Trophoblast cell (in vitro differentiated cells and primary cell): Measurements from ENCODE around the gene CEND1.
A peak's percentile ranks its signal among the peaks of the same experiment; 100 is the strongest.

ENCODE experiments used
- DNase-seq, 2 donors: peaks; one replicate each; pipeline ENCODE4 v3.0.0-alpha.2; 2016
- H2AFZ ChIP-seq: 2 replicates; pipeline ENCODE4 v1.6.1; 2013; ENCODE audit warnings: low read length, moderate library complexity, mild to moderate bottlenecking; ENCODE audit not compliant: insufficient read depth, poor library complexity
- H2AK5ac ChIP-seq: 2 replicates; pipeline ENCODE4 v1.6.1; 2013; ENCODE audit warnings: mild to moderate bottlenecking, low read length
- H2BK120ac ChIP-seq: 2 replicates; pipeline ENCODE4 v1.6.1; 2013; ENCODE audit warnings: low read length, mild to moderate bottlenecking, moderate library complexity; ENCODE audit not compliant: insufficient read depth, poor library complexity
- H2BK12ac ChIP-seq: 2 replicates; pipeline ENCODE4 v1.6.1; 2013; ENCODE audit warnings: mild to moderate bottlenecking, low read length, moderate library complexity
- H2BK5ac ChIP-seq: 2 replicates; pipeline ENCODE4 v1.6.1; 2013; ENCODE audit warnings: low read length, low read depth, moderate library complexity, mild to moderate bottlenecking; ENCODE audit not compliant: poor library complexity
- H3K14ac ChIP-seq: 2 replicates; pipeline ENCODE4 v1.6.1; 2013; ENCODE audit warnings: mild to moderate bottlenecking, low read length
- H3K18ac ChIP-seq: 2 replicates; pipeline ENCODE4 v1.6.1; 2013; ENCODE audit warnings: mild to moderate bottlenecking, low read length
- H3K23ac ChIP-seq: 2 replicates; pipeline ENCODE4 v1.6.1; 2013; ENCODE audit warnings: low read length
- H3K27ac ChIP-seq: 2 replicates; pipeline ENCODE4 v1.5.1; 2013; ENCODE audit warnings: low read depth, mild to moderate bottlenecking, inconsistent platforms, low read length, moderate library complexity
- H3K27me3 ChIP-seq: 2 replicates; pipeline ENCODE4 v1.6.1; 2013; ENCODE audit warnings: inconsistent platforms, mild to moderate bottlenecking, low read length, moderate library complexity; ENCODE audit not compliant: insufficient read depth
- H3K36me3 ChIP-seq, 2 experiments: 1 replicate in 1 of 2; 2 replicates in 1 of 2; pipeline ENCODE4 v1.6.1; 2013; ENCODE audit warnings: low read length in 2 of 2, mild to moderate bottlenecking in 2 of 2, moderate library complexity in 1 of 2; ENCODE audit not compliant: insufficient read depth in 2 of 2, control insufficient read depth in 1 of 2
- H3K4ac ChIP-seq: 2 replicates; pipeline ENCODE4 v1.6.1; 2013; ENCODE audit warnings: low read depth, mild to moderate bottlenecking, low read length, moderate library complexity
- H3K4me1 ChIP-seq, 2 experiments: 1 replicate in 1 of 2; 2 replicates in 1 of 2; pipeline ENCODE4 v1.6.1; 2013; ENCODE audit warnings: low read length in 2 of 2, mild to moderate bottlenecking in 2 of 2, moderate library complexity in 1 of 2; ENCODE audit not compliant: insufficient read depth in 2 of 2, control insufficient read depth in 1 of 2
- H3K4me2 ChIP-seq: 2 replicates; pipeline ENCODE4 v1.6.1; 2013; ENCODE audit warnings: inconsistent platforms, mild to moderate bottlenecking, low read length, moderate library complexity
- H3K4me3 ChIP-seq: 2 replicates; pipeline ENCODE4 v1.5.1; 2013; ENCODE audit warnings: mild to moderate bottlenecking, low read depth, low read length, inconsistent platforms
- H3K79me1 ChIP-seq: one replicate; pipeline ENCODE4 v1.6.1; 2013; ENCODE audit warnings: low read length
- H3K79me2 ChIP-seq: 2 replicates; pipeline ENCODE4 v1.6.1; 2013; ENCODE audit warnings: low read length, mild to moderate bottlenecking; ENCODE audit not compliant: control insufficient read depth, insufficient read depth, poor library complexity
- H3K9ac ChIP-seq: 2 replicates; pipeline ENCODE4 v1.6.1; 2013; ENCODE audit warnings: mild to moderate bottlenecking, low read length
- H3K9me3 ChIP-seq: 2 replicates; pipeline ENCODE4 v1.6.1; 2013; ENCODE audit warnings: low read depth, mild to moderate bottlenecking, control low read depth, inconsistent platforms, low read length; ENCODE audit not compliant: insufficient read depth
- H4K12ac ChIP-seq: 2 replicates; pipeline ENCODE4 v1.6.1; 2013; ENCODE audit warnings: low read depth, mild to moderate bottlenecking, low read length, moderate library complexity
- H4K8ac ChIP-seq: 2 replicates; pipeline ENCODE4 v1.6.1; 2013; ENCODE audit warnings: low read depth, mild to moderate bottlenecking, low read length, moderate library complexity
- H4K91ac ChIP-seq: one replicate; pipeline ENCODE4 v1.6.1; 2013; ENCODE audit warnings: low read depth, mild to moderate bottlenecking, low read length, moderate library complexity
- WGBS: extraction: QIAGEN DNeasy Blood & Tissue Kit; methylation state at CpG from one replicate; pipeline ENCODE4 v1.1.7; 2013; ENCODE audit warnings: missing lambda C conversion rate; ENCODE audit not compliant: insufficient read length, insufficient coverage; ENCODE audit errors: extremely low coverage; 5-methylcytosine and 5-hydroxymethylcytosine counted together

Gene CEND1

GRCh38 chr11:795634-796564, 6.0 kb upstream of the CEND1 start:
- Histone ChIP-seq H4K12ac (no peak overlapping the region), H3K27me3 (no peaks in the 10 kb centered on the region), H3K18ac (peak overlapping the region; percentile 11), H4K91ac (no peak overlapping the region), H3K4me2 (no peak overlapping the region), H3K9ac (no peak overlapping the region), H3K79me2 (peaks cover 6% of the 10 kb centered on the region), H3K36me3 (peaks cover 56 to 57% of the 10 kb centered on the region in 2 experiments), H3K4ac (no peak overlapping the region), H3K4me3 (no peak overlapping the region), H2AFZ (no peak overlapping the region), H3K79me1 (peaks cover 6% of the 10 kb centered on the region), H3K23ac (no peak overlapping the region), H2BK120ac (no peak overlapping the region), H3K9me3 (no peaks in the 10 kb centered on the region), H3K27ac (no peak overlapping the region), H3K14ac (no peak overlapping the region), H2AK5ac (no peak overlapping the region), H2BK12ac (no peak overlapping the region), H2BK5ac (no peak overlapping the region), H3K4me1 (peaks cover 14 to 17% of the 10 kb centered on the region in 2 experiments), H4K8ac (no peak overlapping the region)
- no CpG with 5 or more reads among the region's 26 CpGs for WGBS
- peak in 1 of 2 donors; percentile 38 for DNase-seq

GRCh38 chr11:794766-795633, 5.1 kb upstream of the CEND1 start:
- no peak overlapping the region for H4K91ac ChIP-seq
- H3K79me2 ChIP-seq = peaks cover 6% of the 10 kb centered on the region
- no peak overlapping the region for H2BK120ac ChIP-seq
- no peak overlapping the region for H2BK5ac ChIP-seq
- no peak overlapping the region for H3K18ac ChIP-seq
- H3K4me1 ChIP-seq = peaks cover 17% of the 10 kb centered on the region in 2 experiments
- no CpG with 5 or more reads among the region's 38 CpGs for WGBS
- no peak for DNase-seq
- H3K4me2 ChIP-seq = no peak overlapping the region
- no peak overlapping the region for H3K14ac ChIP-seq
- no peak overlapping the region for H2BK12ac ChIP-seq
- no peak overlapping the region for H2AK5ac ChIP-seq
- no peak overlapping the region for H3K4ac ChIP-seq
- H2AFZ ChIP-seq = no peak overlapping the region
- no peaks in the 10 kb centered on the region for H3K9me3 ChIP-seq
- no peak overlapping the region for H3K27ac ChIP-seq
- H4K12ac ChIP-seq = no peak overlapping the region
- peaks cover 48% of the 10 kb centered on the region in 2 experiments for H3K36me3 ChIP-seq
- H4K8ac ChIP-seq = no peak overlapping the region
- no peak overlapping the region for H3K23ac ChIP-seq
- no peak overlapping the region for H3K4me3 ChIP-seq
- no peak overlapping the region for H3K9ac ChIP-seq
- no peaks in the 10 kb centered on the region for H3K27me3 ChIP-seq
- H3K79me1 ChIP-seq = peaks cover 6% of the 10 kb centered on the region

- H3K9ac ChIP-seq = no peak overlapping the region
- H2BK5ac ChIP-seq = no peak overlapping the region
- H3K4me1 ChIP-seq = peaks cover 17% of the 10 kb centered on the region in 2 experiments
- H3K23ac ChIP-seq = no peak overlapping the region
- H3K4ac ChIP-seq = no peak overlapping the region
- H4K8ac ChIP-seq = no peak overlapping the region
- no peak overlapping the region for H2AK5ac ChIP-seq
- H3K79me1 ChIP-seq = peaks cover 6% of the 10 kb centered on the region
- WGBS = no CpG with 5 or more reads among the region's 31 CpGs
- H4K91ac ChIP-seq = no peak overlapping the region
- no peak for DNase-seq
- no peak overlapping the region for H3K18ac ChIP-seq
- H3K14ac ChIP-seq = no peak overlapping the region
- H2AFZ ChIP-seq = no peak overlapping the region
- H3K27ac ChIP-seq = no peak overlapping the region
- no peak overlapping the region for H2BK12ac ChIP-seq
- no peak overlapping the region for H2BK120ac ChIP-seq
- no peaks in the 10 kb centered on the region for H3K9me3 ChIP-seq
- H3K27me3 ChIP-seq = peaks cover 2% of the 10 kb centered on the region
- H3K4me2 ChIP-seq = no peak overlapping the region
- peaks cover 6% of the 10 kb centered on the region for H3K79me2 ChIP-seq
- H3K36me3 ChIP-seq = peaks cover 40% of the 10 kb centered on the region in 2 experiments
- H3K4me3 ChIP-seq = no peak overlapping the region
- no peak overlapping the region for H4K12ac ChIP-seq
These were observed 4.3 kb upstream of the CEND1 start for GRCh38 chr11:794013-794765.

- Histone ChIP-seq H3K27ac (no peak overlapping the region), H3K9ac (no peak overlapping the region), H3K79me2 (peaks cover 6% of the 10 kb centered on the region), H3K36me3 (peaks cover 36% of the 10 kb centered on the region in 2 experiments), H3K23ac (no peak overlapping the region), H3K4me2 (no peak overlapping the region), H3K27me3 (peaks cover 2% of the 10 kb centered on the region), H3K79me1 (peaks cover 6% of the 10 kb centered on the region), H3K18ac (no peak overlapping the region), H3K4ac (no peak overlapping the region), H2BK120ac (no peak overlapping the region), H4K12ac (no peak overlapping the region), H3K4me1 (peaks cover 17% of the 10 kb centered on the region in 2 experiments), H2BK5ac (no peak overlapping the region), H3K14ac (no peak overlapping the region), H3K9me3 (no peaks in the 10 kb centered on the region), H2AFZ (no peak overlapping the region), H2AK5ac (no peak overlapping the region), H4K91ac (no peak overlapping the region), H2BK12ac (no peak overlapping the region), H4K8ac (no peak overlapping the region), H3K4me3 (no peak overlapping the region)
- no CpG with 5 or more reads among the region's 7 CpGs for WGBS
- DNase-seq = no peak
These were observed 3.7 kb upstream of the CEND1 start for GRCh38 chr11:793556-793955.
